Adrenal gland (tissue), 5 donors: ENCODE measurements around the gene SCLY.

ENCODE experiments used
- POLR2A ChIP-seq, 2 donors: fragments of 450-650 bp; IDR thresholded peaks; one replicate each; pipeline ENCODE4 v1.6.1; 2017; ENCODE audit warnings: antibody characterized with exemption in 2 of 2, mild to moderate bottlenecking in 2 of 2, moderate library complexity in 1 of 2
- TF ChIP-seq, protein P1 (sequence below), 6 experiments: fragments of 450-650 bp in 4 of 6; fragments of 200-600 bp in 2 of 6; sonication (generic) in 1 of 6; IDR thresholded peaks; 1 replicate in 5 of 6; 2 replicates in 1 of 6; pipeline versions ENCODE4 v1.5.1 to v1.8.0; 2016 to 2021; ENCODE audit warnings: antibody characterized with exemption in 6 of 6, mild to moderate bottlenecking in 2 of 6, moderate library complexity in 1 of 6
- donor health status: DM: no; HTN: no; CAD: no.

DNA sequence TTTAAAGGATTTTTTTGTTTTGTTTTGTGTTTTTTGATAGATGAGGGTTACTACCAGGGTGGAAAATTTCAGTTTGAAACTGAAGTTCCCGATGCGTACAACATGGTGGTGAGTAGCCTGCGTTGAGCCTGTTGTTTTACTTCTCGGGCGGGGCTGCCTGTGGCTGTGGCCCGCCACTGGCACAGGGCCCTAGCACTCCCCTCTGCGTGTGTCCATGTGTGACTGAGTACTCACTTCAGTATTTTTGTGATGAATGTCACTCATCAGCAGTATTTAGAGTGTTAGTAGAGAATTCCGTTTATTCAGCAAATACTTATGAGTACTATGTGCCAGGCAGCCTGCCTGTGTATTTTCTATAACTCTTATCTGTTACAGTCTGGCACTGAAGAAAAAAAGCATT is 44.3 kb upstream of the SCLY start:
- no peak for TF ChIP-seq POLR2A (IDR thresholded peaks at IDR 0.05)
- TF ChIP-seq, protein P1, sequence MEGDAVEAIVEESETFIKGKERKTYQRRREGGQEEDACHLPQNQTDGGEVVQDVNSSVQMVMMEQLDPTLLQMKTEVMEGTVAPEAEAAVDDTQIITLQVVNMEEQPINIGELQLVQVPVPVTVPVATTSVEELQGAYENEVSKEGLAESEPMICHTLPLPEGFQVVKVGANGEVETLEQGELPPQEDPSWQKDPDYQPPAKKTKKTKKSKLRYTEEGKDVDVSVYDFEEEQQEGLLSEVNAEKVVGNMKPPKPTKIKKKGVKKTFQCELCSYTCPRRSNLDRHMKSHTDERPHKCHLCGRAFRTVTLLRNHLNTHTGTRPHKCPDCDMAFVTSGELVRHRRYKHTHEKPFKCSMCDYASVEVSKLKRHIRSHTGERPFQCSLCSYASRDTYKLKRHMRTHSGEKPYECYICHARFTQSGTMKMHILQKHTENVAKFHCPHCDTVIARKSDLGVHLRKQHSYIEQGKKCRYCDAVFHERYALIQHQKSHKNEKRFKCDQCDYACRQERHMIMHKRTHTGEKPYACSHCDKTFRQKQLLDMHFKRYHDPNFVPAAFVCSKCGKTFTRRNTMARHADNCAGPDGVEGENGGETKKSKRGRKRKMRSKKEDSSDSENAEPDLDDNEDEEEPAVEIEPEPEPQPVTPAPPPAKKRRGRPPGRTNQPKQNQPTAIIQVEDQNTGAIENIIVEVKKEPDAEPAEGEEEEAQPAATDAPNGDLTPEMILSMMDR (IDR thresholded peaks at IDR 0.05): no peak
